Renal cortical epithelial cell (primary cell): ENCODE data around the gene UCN2. TPM values are rescaled to one million over a fixed set of nuclear protein-coding genes. Genes with fewer than 3 reads are reported as not detected.

Experiments
- DNase-seq: peaks from one replicate; pipeline ENCODE4 v3.0.0-alpha.2; 2011; ENCODE audit warnings: low read depth
- total RNA-seq: library from RNA; depleted of rRNA; stranded (reverse); fragments of >200 nt; gene quantifications from 2 replicates; pipeline ENCODE4 v1.2.3, GENCODE V29; 2014

Gene UCN2
- total RNA-seq, result 4.0 and 11.5 TPM in 2 replicates

GRCh38 chr3:48563382-48563918 lies at the start of gene UCN2:
UCN2 (minus strand) TSS chr3:48563781; CDS start chr3:48563124, 657 bp downstream.
- DNase-seq, result no peak

GRCh38 chr3:48612309-48612708 lies 48.7 kb upstream of the UCN2 start:
- no peak for DNase-seq

GRCh38 chr3:48609088-48610005 lies 45.8 kb upstream of the UCN2 start, which contains the start of gene UQCRC1:
UQCRC1 (minus strand) TSS chr3:48609646; CDS start chr3:48609620, 26 bp downstream.
- DNase-seq, result peak; percentile 82

GRCh38 chr3:48607519-48607918 lies 43.9 kb upstream of the UCN2 start:
- DNase-seq, result no peak

GRCh38 chr3:48601622-48601994 lies 38.0 kb upstream of the UCN2 start:
- DNase-seq, result no peak

- DNase-seq, result no peak
Observed at GRCh38 chr3:48600711-48601621, 37.4 kb upstream of the UCN2 start.

DNA sequence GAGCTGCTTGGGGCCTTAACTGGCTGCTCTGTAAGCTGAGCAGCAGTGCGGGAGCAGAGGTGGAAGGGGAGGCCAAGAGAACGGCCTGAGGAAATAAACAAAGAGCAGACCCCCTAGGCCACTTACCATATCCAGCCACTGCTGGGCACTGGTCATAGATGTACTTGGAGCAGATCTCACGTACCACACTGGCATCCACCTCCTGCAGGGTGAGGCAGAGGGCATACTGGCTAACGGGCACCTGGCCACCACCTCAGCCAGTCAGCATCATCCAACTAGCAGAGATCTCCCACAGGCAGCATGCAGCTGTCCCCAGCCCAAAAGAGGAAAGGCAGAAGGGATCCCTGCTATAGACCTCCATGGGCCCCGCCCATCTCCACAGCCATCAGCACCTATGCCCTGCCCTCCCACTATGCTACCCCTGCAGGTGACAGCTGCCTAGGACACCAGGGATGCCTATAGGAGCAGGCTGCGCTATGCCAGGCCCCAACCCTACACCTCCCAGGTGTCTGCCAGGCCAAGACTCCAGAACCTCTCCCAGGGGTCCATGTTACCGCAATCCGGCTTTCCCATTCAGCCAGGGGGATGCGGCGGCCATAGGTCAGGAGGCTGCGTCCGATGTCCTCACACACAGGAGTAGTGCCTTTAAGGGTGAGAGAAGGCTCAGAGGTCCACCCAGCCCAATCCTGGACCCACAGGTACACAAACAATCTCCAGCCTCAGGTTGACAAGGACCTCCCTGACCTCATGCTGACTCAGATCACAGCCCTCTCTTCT lies 36.1 kb upstream of the UCN2 start:
- DNase-seq, result no peak

DNA sequence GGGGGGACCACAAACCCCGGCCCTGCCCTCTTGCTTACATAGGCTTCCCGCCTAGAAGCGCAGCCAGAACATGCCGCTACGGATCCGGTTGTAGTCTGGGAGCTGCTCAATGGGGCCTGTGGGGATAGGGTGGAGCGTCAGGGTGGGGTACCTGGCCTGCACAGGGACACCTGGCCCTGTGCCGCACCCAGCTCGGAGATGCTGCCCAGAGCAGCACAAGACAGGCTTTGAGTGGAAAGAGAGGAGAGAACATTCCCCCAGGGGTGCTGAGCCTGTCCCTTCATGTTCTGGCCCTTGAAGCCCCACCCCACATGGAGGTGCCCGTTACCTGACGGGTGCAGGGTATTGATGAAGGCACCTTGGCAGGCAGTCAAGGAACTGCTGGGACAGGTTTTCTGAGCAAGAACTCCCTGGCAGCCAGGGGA lies 35.5 kb upstream of the UCN2 start:
- DNase-seq, result no peak

DNA sequence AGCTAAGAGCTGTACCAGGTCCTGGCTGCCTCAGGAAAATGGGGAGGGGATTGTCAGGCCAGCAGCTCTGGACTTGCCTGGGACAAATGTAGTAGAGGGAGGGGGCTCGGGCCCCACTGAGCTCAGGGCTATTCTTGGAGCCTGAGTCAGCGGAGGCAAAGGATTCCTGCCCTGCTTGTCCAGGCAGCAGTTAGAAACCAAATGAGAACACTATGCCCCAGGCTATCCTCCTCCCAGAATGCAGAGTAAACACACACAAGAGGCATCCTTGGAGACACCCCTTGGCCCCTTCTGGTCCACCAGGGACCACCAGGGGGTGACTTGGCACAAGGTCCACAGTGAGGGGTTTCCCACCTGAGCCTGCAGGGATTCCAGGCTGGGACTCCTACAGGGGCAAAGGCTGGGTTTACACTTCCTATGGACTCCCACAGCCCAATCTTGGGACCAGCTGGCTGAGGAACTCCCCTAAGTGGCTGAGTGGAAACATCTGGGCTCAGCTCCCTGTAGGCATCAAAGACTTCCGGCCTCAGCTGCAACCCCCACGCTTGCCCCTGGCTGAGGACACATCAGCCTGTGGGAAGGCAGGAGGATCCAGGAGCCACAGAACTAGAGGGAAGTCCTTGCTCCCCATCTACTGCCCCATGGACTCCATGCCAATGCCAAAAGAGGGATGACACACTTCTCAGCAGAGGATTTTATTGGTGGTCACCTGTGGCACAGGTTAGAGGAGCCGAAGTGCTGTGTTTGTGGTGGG lies 34.9 kb upstream of the UCN2 start:
- DNase-seq, result peak; percentile 82

- DNase-seq, result no peak
Observed at GRCh38 chr3:48597408-48597800, 33.8 kb upstream of the UCN2 start.

GRCh38 chr3:48596676-48597407 lies 33.3 kb upstream of the UCN2 start:
- no peak for DNase-seq

GRCh38 chr3:48596157-48596556 lies 32.6 kb upstream of the UCN2 start:
- DNase-seq, result no peak

DNA sequence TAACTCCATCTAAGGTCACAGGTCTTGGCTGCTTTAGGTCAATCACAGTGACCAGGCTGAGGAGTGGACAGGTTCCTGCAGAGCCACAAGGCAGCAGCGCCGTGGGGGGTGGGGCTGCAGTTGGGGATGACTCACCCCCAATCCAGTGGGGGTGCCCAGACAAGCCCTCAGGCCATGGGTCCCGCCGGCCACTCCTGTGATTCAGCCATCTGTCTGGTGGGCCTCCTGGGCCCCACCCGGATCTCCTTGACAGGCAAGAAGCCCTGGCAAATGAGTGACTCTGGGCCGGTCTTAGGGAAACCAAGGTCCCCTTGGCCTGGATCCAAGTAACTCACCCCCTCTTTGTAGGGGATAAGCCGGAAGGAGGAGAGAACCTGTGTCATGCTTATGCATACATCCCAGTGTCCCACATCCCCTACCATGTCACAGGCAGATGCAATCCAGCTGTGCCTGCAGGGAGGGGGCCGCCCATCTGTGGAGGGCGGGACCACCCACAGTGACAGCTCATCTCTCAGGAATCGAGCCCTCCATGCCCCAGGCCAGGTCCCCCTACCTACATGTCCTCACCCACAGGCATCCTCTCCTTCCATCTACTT lies 32.0 kb upstream of the UCN2 start:
- peak; percentile 81 for DNase-seq

DNA sequence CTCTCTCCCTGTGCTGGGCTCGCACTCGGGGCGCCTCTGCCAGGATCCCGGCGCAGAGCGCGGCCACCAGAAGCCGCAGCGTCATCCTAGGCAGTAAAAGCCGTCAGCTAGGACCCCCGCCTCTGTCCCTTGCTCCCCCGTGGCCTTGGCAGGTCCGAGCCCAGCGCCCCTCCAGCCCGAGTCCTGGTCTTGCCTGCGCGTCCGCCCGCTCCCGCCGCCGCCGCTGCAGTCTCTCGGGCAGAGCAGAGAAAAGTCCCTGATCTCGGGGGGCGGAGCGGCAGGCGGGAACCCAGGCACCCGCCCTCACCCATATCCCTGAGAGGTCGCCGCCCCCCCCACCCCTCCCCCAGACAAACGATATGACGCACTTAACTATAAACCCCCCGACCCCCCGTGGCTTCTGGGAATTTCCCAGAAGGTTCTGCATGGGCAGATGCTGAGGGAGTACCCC lies 31.5 kb upstream of the UCN2 start, which contains the start of gene COL7A1:
COL7A1 (minus strand) TSS at position 255 of the 451 bp plus-strand sequence; CDS start at position 85, 170 bp downstream.
- DNase-seq, result no peak

GRCh38 chr3:48594417-48595049 lies 31.0 kb upstream of the UCN2 start:
- DNase-seq, result no peak

DNA sequence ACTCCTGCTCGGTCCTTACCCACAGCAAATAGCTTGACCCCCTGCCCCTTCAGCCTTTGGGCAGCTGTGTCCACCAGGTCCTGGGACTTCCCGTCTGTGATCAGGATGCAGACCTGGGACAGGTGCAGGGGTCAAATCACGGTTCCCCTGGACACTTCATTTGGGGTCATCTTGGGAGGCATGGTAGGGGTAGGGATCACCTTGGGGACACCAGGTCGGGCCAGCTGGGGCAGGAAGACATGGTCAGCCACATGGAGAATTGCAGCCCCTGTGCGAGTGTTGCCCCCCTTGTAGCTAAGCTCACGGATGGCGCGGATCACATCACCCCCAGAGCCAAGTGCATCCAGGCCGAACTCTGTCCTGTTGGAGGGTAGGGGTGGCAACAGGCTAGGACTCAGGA lies 29.8 kb upstream of the UCN2 start:
- no peak for DNase-seq

DNA sequence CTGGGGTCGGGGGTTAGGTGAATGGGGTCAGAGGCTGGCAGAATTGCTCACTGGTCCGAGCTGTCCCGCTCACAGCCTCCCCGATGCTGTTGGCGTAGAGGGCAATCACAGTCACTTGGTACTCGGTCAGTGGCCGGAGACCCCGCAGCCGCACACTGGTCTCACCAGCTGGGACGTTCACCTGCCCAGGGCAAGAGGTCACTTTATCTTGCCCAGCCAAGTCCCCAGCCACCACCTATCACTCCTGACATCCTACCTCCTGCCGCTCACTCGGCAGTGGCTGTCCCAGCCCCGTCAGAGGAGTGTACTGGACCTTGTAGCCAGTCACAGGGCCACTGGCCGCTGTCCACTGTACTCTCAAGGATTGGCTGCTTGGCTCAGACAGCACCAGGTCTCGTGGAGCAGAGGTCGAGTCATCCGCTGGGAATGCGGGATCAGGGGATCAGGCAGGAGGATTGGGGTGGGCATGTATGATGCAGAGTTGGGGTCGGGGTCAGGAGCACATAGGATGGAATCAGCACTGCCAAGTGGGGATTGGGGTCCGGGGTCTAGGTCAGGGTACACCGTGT lies 29.0 kb upstream of the UCN2 start:
- DNase-seq, result no peak

- DNase-seq, result no peak
Observed at GRCh38 chr3:48591886-48592518, 28.4 kb upstream of the UCN2 start.
